Heart left ventricle (tissue), 16 donors: ENCODE measurements around the gene C2CD2. TPM values are rescaled to one million over a fixed set of nuclear protein-coding genes. Genes with fewer than 3 reads are reported as not detected.

ENCODE experiments used
- ATAC-seq, 4 donors: fragments of 200-7000 bp; cut with Tn5 transposase; one replicate each; pipeline ENCODE4 v1.9.1; 2020 to 2022; ENCODE audit warnings: moderate library complexity in 4 of 4, mild to moderate bottlenecking in 3 of 4, moderate number of reproducible peaks in 1 of 4
- DNase-seq, 5 donors: peaks; one replicate each; pipeline ENCODE4 v3.0.0-alpha.2; 2020
- H3K27ac ChIP-seq, 12 donors: fragments of 200-600 bp; sonication (generic) in 4 of 12; one replicate each; pipeline versions ENCODE4 v1.5.0 to v1.8.0; 2016 to 2022; ENCODE audit warnings: mild to moderate bottlenecking in 2 of 12
- H3K27me3 ChIP-seq, 9 donors: fragments of 200-600 bp; sonication (generic) in 2 of 9; one replicate each; pipeline versions ENCODE4 v1.5.1 to v1.8.0; 2016 to 2022; ENCODE audit warnings: mild to moderate bottlenecking in 3 of 9
- H3K36me3 ChIP-seq, 9 donors: fragments of 200-600 bp; sonication (generic) in 2 of 9; one replicate each; pipeline versions ENCODE4 v1.5.0 to v1.8.0; 2018 to 2022; ENCODE audit warnings: mild to moderate bottlenecking in 2 of 9
- H3K4me1 ChIP-seq, 12 donors: fragments of 200-600 bp; sonication (generic) in 4 of 12; one replicate each; pipeline versions ENCODE4 v1.5.0 to v1.8.0; 2016 to 2022; ENCODE audit warnings: mild to moderate bottlenecking in 3 of 12
- H3K4me3 ChIP-seq, 12 donors: fragments of 200-600 bp; sonication (generic) in 4 of 12; one replicate each; pipeline versions ENCODE4 v1.5.0 to v1.8.0; 2017 to 2022; ENCODE audit warnings: mild to moderate bottlenecking in 9 of 12, moderate library complexity in 4 of 12
- H3K9me3 ChIP-seq, 12 donors: fragments of 200-600 bp; sonication (generic) in 4 of 12; one replicate each; pipeline versions ENCODE4 v1.5.0 to v1.8.0; 2016 to 2022; ENCODE audit warnings: mild to moderate bottlenecking in 1 of 12
- CTCF ChIP-seq, 12 donors: fragments of 200-600 bp; sonication (generic) in 4 of 12; IDR thresholded peaks; one replicate each; pipeline versions ENCODE4 v1.5.0 to v1.8.0; 2018 to 2022; ENCODE audit warnings: antibody characterized with exemption in 12 of 12, mild to moderate bottlenecking in 5 of 12
- POLR2A ChIP-seq, 2 donors: fragments of 450-650 bp; IDR thresholded peaks; one replicate each; pipeline ENCODE4 v1.6.1; 2017; ENCODE audit warnings: antibody characterized with exemption in 2 of 2, mild to moderate bottlenecking in 2 of 2, moderate library complexity in 2 of 2
- WGBS, 4 donors: extraction: QIAGEN DNeasy Blood & Tissue Kit in 2 of 4; methylation state at CpG; one replicate each; pipeline versions ENCODE4 v1.1.5 to v1.1.7; 2013 to 2018; 5-methylcytosine and 5-hydroxymethylcytosine counted together
- intact Hi-C, 10 donors: fragments of 100-400 bp; cut with DNase I; formaldehyde crosslinking; loops; one replicate each; pipeline versions ENCODE4 v1.11.1 to v1.14.2; 2022
- polyA plus RNA-seq, 2 donors: library from polyadenylated mRNA; stranded (reverse); fragments of 200-250 nt; gene quantifications; one replicate each; pipeline ENCODE4 v1.2.3, GENCODE V29; 2013
- total RNA-seq, 9 donors: library from RNA; depleted of rRNA in 2 of 9; stranded (reverse); fragments of >200 nt in 2 of 9; fragmentation: NEBNext Ultra II Directional in 3 of 9; extraction: Animal tissue kit (Norgen Biotek cat#: 25700) in 3 of 9; gene quantifications; one replicate each; pipeline versions ENCODE4 v1.1.0 to v1.2.4, GENCODE V29; 2016 to 2023
- donor health status: ischemic (EF 13 %, LVEDD 7.1; RV severe dilation, severe dysfunction).
- donor health status: healthy with polysubstance abuse.
- donor health status: DM: no; HTN: yes; CAD: no.
- donor health status: DM: no; HTN: no; CAD: no.
- donor health status: ischemic (EF 25% LVEDD 6.9; RV normal size, moderate dysfunction).
- donor health status: ischemic (EF 25% LVEDD 5.7; RV mildly dilated, moderate dysfunction).
- donor health status: healthy.
- donor health status: DM: yes; HTN: yes; CAD: no.
- donor health status: ischemic (EF 35%, LVEDD 5.7; RV mildly dilated, moderate dysfunction).
- donor health status: nonischemic (EF 11% LVEDD 7.7; RV severe dilation, severe dysfunction).
- donor health status: DM: yes; HTN: yes; CAD: no.
- donor health status: PGD.
- donor health status: ischemic (EF 29% LVEDD 5.4; RV normal size, mild dysfunction).
- donor health status: nonischemic (EF 23%, LVEDD 6.1; RV moderate dilation, normal function).

The C2CD2 gene
- total and polyA plus RNA-seq, 11 donors = 3.8 to 13.9 (median 6.0) TPM

DNA sequence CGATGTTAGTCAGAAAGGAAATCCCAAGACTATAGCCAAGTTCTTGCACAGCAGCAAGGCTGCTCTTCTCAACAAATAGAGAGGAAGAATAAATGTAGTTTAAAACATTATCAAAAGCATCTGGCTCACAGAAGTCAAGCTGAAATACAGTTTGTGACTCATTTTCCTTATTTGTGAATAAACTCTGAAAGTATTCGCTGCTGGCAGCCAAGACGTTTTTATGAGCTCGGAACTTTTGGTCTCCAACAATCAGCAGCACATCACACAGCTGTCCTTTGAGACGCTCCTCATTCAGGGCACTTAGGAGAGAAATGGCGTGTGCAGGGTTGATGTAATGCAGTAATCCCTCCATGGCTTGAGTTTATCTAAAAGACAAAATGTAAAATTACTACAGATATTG is 39.9 kb upstream of the C2CD2 start:
- intact Hi-C loops = no loop called here
- H3K9me3 ChIP-seq = peaks cover 0 to 4% (median 0%) of the 10 kb centered on the region in 12 donors
- TF ChIP-seq POLR2A (IDR thresholded peaks at IDR 0.05) (no peak), CTCF (IDR thresholded peaks at IDR 0.05) (no peak)
- H3K36me3 ChIP-seq = peaks cover 0 to 55% (median 42%) of the 10 kb centered on the region in 9 donors
- peak; percentile 63 to 89 (median 68) for ATAC-seq
- no peaks in the 10 kb centered on the region for H3K27me3 ChIP-seq
- H3K4me3 ChIP-seq = no peak overlapping the region
- peak in 1 of 5 donors; percentile 46 for DNase-seq
- WGBS, 4 donors = 82 to 87% (median 85%) methylated on average over 6 of the region's 6 CpGs
- peaks cover 0 to 5% (median 0%) of the 10 kb centered on the region in 12 donors for H3K4me1 ChIP-seq
- peak overlapping the region in 1 of 12 donors; percentile 9 for H3K27ac ChIP-seq

DNA sequence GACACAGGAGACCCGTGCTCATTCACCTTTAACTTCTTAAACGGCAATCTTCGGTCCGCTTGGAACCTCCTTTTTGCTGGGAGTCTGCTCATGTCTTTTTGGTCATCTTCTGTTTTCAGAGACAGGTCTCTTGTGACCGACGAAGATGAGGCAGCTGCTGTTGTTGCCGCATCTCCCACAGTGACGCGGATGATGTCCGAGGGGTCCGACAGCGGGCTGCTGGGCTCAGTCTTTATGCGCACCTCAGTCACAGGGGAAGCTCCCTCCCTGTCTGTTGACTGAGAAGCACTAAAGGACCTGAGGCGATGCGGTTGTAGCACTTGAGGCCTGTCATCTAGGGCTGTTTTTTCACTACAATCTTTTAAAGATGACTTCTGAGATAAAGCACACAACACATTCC is 38.8 kb upstream of the C2CD2 start:
- Histone ChIP-seq H3K27ac (no peak overlapping the region), H3K9me3 (peaks cover 0 to 4% (median 0%) of the 10 kb centered on the region in 12 donors), H3K4me1 (peaks cover 0 to 5% (median 0%) of the 10 kb centered on the region in 12 donors), H3K27me3 (no peaks in the 10 kb centered on the region), H3K36me3 (peaks cover 0 to 55% (median 42%) of the 10 kb centered on the region in 9 donors), H3K4me3 (no peak overlapping the region)
- WGBS, 4 donors = 98% methylated on average over 15 of the region's 15 CpGs
- ATAC-seq = no peak
- intact Hi-C loops = no loop called here
- no peak for DNase-seq
- TF ChIP-seq POLR2A (IDR thresholded peaks at IDR 0.05) (no peak), CTCF (IDR thresholded peaks at IDR 0.05) (no peak)

DNA sequence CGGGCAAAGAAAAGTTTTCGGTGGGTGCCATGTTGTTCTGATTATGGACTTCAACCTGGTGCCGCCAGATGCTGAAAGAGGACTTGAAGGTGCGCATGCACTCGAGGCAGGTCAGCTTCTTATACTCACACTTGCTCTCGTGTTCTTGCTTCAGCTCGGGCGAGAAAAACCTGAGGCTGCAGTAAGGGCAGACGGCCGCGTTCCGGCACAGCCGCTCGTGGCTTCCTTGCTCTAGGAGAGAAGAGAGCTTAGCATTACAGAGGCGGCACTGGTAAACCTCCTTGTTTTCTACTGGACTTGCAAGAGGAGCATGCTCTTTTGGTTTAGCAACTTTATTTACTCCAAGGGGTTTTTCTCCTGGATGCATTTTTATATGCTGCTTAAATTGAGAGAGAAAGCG is 37.8 kb upstream of the C2CD2 start:
- Histone ChIP-seq H3K4me1 (peaks cover 0 to 5% (median 0%) of the 10 kb centered on the region in 12 donors), H3K36me3 (peaks cover 0 to 55% (median 41%) of the 10 kb centered on the region in 9 donors), H3K4me3 (no peak overlapping the region), H3K27ac (no peak overlapping the region), H3K27me3 (no peaks in the 10 kb centered on the region), H3K9me3 (peaks cover 0 to 4% (median 0%) of the 10 kb centered on the region in 12 donors)
- no peak for ATAC-seq
- intact Hi-C loops = no loop called here
- DNase-seq = no peak
- WGBS, 4 donors = 94 to 98% (median 98%) methylated on average over 16 of the region's 16 CpGs
- TF ChIP-seq POLR2A (IDR thresholded peaks at IDR 0.05) = no peak
- no peak for TF ChIP-seq CTCF (IDR thresholded peaks at IDR 0.05)

GRCh38 chr21:41989698-41990097 is 35.9 kb upstream of the C2CD2 start:
- Histone ChIP-seq H3K36me3 (peaks cover 0 to 47% (median 36%) of the 10 kb centered on the region in 9 donors), H3K9me3 (no peaks in the 10 kb centered on the region), H3K27ac (no peak overlapping the region), H3K4me1 (peaks cover 0 to 5% (median 0%) of the 10 kb centered on the region in 12 donors), H3K27me3 (no peaks in the 10 kb centered on the region), H3K4me3 (no peak overlapping the region)
- TF ChIP-seq CTCF (IDR thresholded peaks at IDR 0.05) (no peak), POLR2A (IDR thresholded peaks at IDR 0.05) (no peak)
- intact Hi-C loops = no loop called here
- ATAC-seq (no peak), DNase-seq (no peak)
- whole genome bisulfite sequencing, 4 donors = 93 to 99% (median 95%) methylated on average over 2 of the region's 2 CpGs
